Ovary (tissue), 3 donors: ENCODE measurements around the gene GHRH.

Experiments used
- CTCF ChIP-seq, 3 donors: fragments of 450-650 bp in 2 of 3; fragments of 200-600 bp in 1 of 3; IDR thresholded peaks; one replicate each; pipeline versions ENCODE4 v1.5.1 to v1.8.0; 2016 to 2022; ENCODE audit warnings: antibody characterized with exemption in 3 of 3, mild to moderate bottlenecking in 1 of 3
- EP300 ChIP-seq: sonication (generic); formaldehyde crosslinking; IDR thresholded peaks from one replicate; pipeline ENCODE4 v1.6.1; 2017; ENCODE audit warnings: antibody characterized with exemption
- POLR2A ChIP-seq: fragments of 450-650 bp; IDR thresholded peaks from one replicate; pipeline ENCODE4 v1.6.1; 2017; ENCODE audit warnings: antibody characterized with exemption, mild to moderate bottlenecking, moderate library complexity
- donor health status: DM: no; HTN: no; CAD: no.

- no peak for TF ChIP-seq POLR2A
- TF ChIP-seq CTCF (IDR thresholded peaks at IDR 0.05): no peak
- TF ChIP-seq EP300: no peak
These were observed 15.6 kb upstream of the GHRH start for GRCh38 chr20:37277253-37277593.
